ENCODE results near the gene RASSF8.
"Not testable (repeated sequence)": the region's sequence is repeated elsewhere in the genome, so short reads cannot be mapped to it uniquely, and the experiment has no call there.

The RASSF8 gene

DNA sequence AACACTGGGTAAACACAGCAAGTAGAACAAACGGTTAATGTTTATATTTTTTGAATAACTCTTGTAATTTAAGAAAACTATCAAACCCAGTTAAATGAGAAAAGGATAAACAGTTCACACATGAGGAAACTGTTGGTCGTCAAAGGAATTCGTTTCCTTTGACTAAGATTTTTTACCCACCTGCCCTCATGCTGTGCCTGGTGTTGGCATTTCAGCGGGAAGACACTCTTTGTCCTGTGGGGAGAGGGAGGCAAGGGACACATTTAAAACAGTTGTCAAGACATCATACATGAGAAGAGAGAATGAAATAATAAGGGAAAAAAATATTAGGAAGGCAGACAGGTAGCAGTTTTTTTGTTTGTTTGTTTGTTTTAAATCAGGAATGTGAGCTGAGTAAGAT, 95.9 kb downstream of the RASSF8 start:
- H3K9me3 ChIP-seq (ENCODE audit: insufficient read depth, low read depth, low read length): no peaks in the 10 kb centered on the region
- no peaks in the 10 kb centered on the region for H4K20me1 ChIP-seq (ENCODE audit: insufficient read depth, low read length, poor library complexity, severe bottlenecking)
- no peak overlapping the region for H3K4me2 ChIP-seq (ENCODE audit: low read depth, low read length, poor library complexity, severe bottlenecking)
- no peak overlapping the region for H3K4me3 ChIP-seq (ENCODE audit: low read length, poor library complexity, severe bottlenecking)
- H3K27me3 ChIP-seq (ENCODE audit: insufficient read depth, low read length, poor library complexity, severe bottlenecking): no peaks in the 10 kb centered on the region
- H2AFZ ChIP-seq (ENCODE audit: low read length): no peak overlapping the region
- H3K9me2 ChIP-seq (replicated peaks; ENCODE audit: low read depth, low read length): no peaks in the 10 kb centered on the region
- TF ChIP-seq EZH2phosphoT487 (IDR thresholded peaks at IDR 0.05; ENCODE audit: borderline replicate concordance): no peak
- TF ChIP-seq, protein P1, sequence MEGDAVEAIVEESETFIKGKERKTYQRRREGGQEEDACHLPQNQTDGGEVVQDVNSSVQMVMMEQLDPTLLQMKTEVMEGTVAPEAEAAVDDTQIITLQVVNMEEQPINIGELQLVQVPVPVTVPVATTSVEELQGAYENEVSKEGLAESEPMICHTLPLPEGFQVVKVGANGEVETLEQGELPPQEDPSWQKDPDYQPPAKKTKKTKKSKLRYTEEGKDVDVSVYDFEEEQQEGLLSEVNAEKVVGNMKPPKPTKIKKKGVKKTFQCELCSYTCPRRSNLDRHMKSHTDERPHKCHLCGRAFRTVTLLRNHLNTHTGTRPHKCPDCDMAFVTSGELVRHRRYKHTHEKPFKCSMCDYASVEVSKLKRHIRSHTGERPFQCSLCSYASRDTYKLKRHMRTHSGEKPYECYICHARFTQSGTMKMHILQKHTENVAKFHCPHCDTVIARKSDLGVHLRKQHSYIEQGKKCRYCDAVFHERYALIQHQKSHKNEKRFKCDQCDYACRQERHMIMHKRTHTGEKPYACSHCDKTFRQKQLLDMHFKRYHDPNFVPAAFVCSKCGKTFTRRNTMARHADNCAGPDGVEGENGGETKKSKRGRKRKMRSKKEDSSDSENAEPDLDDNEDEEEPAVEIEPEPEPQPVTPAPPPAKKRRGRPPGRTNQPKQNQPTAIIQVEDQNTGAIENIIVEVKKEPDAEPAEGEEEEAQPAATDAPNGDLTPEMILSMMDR (conservative IDR thresholded peaks at IDR 0.05; ENCODE audit: low read length): no peak
- H3K36me3 ChIP-seq (ENCODE audit: insufficient read depth, low read length): 0 out of 2 replicates have a peak, but pooled peaks cover 3% of the 10 kb centered on the region
- no peaks in the 10 kb centered on the region for H3K79me2 ChIP-seq (ENCODE audit: insufficient read depth, low read length)
- no peaks in the 10 kb centered on the region for H3F3A ChIP-seq (ENCODE audit: low read depth)
- no peak overlapping the region for H3K9ac ChIP-seq (ENCODE audit: low read depth, low read length, poor library complexity, severe bottlenecking)
- peaks cover 11% of the 10 kb centered on the region for H3K4me1 ChIP-seq (ENCODE audit: insufficient read depth, low read length, poor library complexity, severe bottlenecking)

DNA sequence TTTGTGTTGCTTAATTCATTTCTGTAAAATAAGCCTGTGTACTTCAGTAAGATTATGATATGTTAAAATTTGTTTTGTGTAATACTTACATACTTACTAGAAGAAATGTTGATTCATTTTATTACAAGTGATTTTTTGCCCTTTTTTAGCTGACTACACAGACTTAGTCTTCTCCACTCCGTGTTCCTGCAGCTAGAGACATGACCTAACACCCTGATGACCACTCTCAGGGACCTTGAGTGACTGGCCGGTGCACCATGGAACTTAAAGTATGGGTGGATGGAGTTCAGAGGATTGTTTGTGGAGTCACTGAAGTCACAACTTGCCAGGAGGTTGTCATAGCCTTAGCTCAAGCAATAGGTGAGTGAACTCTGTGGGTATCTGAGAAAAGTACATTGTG, 96.6 kb downstream of the RASSF8 start:
- Histone ChIP-seq H3K4me2 (ENCODE audit: low read depth, low read length, poor library complexity, severe bottlenecking) (no peak overlapping the region), H3K9ac (ENCODE audit: low read depth, low read length, poor library complexity, severe bottlenecking) (no peak overlapping the region), H3K79me2 (ENCODE audit: insufficient read depth, low read length) (no peaks in the 10 kb centered on the region), H3K27me3 (ENCODE audit: insufficient read depth, low read length, poor library complexity, severe bottlenecking) (no peaks in the 10 kb centered on the region), H3K4me1 (ENCODE audit: insufficient read depth, low read length, poor library complexity, severe bottlenecking) (peaks cover 11% of the 10 kb centered on the region), H3F3A (ENCODE audit: low read depth) (no peaks in the 10 kb centered on the region), H3K36me3 (ENCODE audit: insufficient read depth, low read length) (0 out of 2 replicates have a peak, but pooled peaks cover 3% of the 10 kb centered on the region), H4K20me1 (ENCODE audit: insufficient read depth, low read length, poor library complexity, severe bottlenecking) (no peaks in the 10 kb centered on the region), H3K9me2 (replicated peaks; ENCODE audit: low read depth, low read length) (no peaks in the 10 kb centered on the region), H2AFZ (ENCODE audit: low read length) (no peak overlapping the region), H3K4me3 (ENCODE audit: low read length, poor library complexity, severe bottlenecking) (no peak overlapping the region), H3K9me3 (ENCODE audit: insufficient read depth, low read depth, low read length) (no peaks in the 10 kb centered on the region)
- TF ChIP-seq, protein P1 (conservative IDR thresholded peaks at IDR 0.05; ENCODE audit: low read length): no peak
- TF ChIP-seq EZH2phosphoT487 (IDR thresholded peaks at IDR 0.05; ENCODE audit: borderline replicate concordance): no peak

DNA sequence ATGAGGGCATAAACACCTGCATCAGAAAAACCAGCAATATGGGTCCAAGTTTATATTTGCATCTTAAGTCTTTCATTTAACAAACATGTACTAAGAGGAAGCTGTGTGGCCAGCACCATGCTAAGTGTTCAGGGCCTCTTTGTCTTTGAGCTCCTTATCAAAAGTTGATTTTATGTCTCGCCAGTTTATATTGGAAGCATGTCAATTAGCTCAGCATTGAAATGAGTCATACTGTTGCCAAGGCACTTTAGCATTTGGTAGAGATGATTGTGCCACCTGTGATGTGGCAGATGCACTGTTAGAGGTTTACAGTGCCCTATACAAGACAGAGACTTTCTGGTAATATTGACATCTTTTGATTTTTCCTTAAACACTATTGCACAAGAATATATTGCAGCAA, 97.9 kb downstream of the RASSF8 start:
- no peak overlapping the region for H3K9ac ChIP-seq (ENCODE audit: low read depth, low read length, poor library complexity, severe bottlenecking)
- no peak overlapping the region for H3K4me3 ChIP-seq (ENCODE audit: low read length, poor library complexity, severe bottlenecking)
- TF ChIP-seq, protein P1 (conservative IDR thresholded peaks at IDR 0.05; ENCODE audit: low read length): no peak
- no peak for TF ChIP-seq EZH2phosphoT487 (IDR thresholded peaks at IDR 0.05; ENCODE audit: borderline replicate concordance)
- H3F3A ChIP-seq (ENCODE audit: low read depth): no peaks in the 10 kb centered on the region
- no peaks in the 10 kb centered on the region for H3K9me2 ChIP-seq (replicated peaks; ENCODE audit: low read depth, low read length)
- H3K27me3 ChIP-seq (ENCODE audit: insufficient read depth, low read length, poor library complexity, severe bottlenecking): no peaks in the 10 kb centered on the region
- H4K20me1 ChIP-seq (ENCODE audit: insufficient read depth, low read length, poor library complexity, severe bottlenecking): no peaks in the 10 kb centered on the region
- H3K4me1 ChIP-seq (ENCODE audit: insufficient read depth, low read length, poor library complexity, severe bottlenecking): peaks cover 11% of the 10 kb centered on the region
- H2AFZ ChIP-seq (ENCODE audit: low read length): no peak overlapping the region
- H3K9me3 ChIP-seq (ENCODE audit: insufficient read depth, low read depth, low read length): no peaks in the 10 kb centered on the region
- H3K79me2 ChIP-seq (ENCODE audit: insufficient read depth, low read length): no peaks in the 10 kb centered on the region
- H3K4me2 ChIP-seq (ENCODE audit: low read depth, low read length, poor library complexity, severe bottlenecking): no peak overlapping the region
- H3K36me3 ChIP-seq (ENCODE audit: insufficient read depth, low read length): 0 out of 2 replicates have a peak, but pooled peaks cover 3% of the 10 kb centered on the region

DNA sequence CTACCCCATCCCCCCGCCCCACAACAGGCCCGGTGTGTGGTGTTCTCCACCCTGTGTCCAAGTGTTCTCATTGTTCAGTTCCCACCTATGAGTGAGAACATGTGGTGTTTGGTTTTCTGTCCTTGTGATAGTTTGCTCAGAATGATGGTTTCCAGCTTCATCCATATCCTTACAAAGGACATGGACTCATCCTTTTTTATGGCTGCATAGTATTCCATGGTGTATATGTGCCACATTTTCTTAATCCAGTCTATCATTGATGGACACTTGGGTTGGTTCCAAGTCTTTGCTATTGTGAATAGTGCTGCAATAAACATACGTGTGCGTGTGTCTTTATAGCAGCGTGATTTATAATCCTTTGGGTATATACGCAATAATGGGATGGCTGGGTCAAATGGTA, 98.8 kb downstream of the RASSF8 start:
- not testable (repeated sequence) for H3K27me3 ChIP-seq (ENCODE audit: insufficient read depth, low read length, poor library complexity, severe bottlenecking); H3F3A ChIP-seq (ENCODE audit: low read depth); H3K9me2 ChIP-seq (replicated peaks; ENCODE audit: low read depth, low read length); H3K9ac ChIP-seq (ENCODE audit: low read depth, low read length, poor library complexity, severe bottlenecking); H2AFZ ChIP-seq (ENCODE audit: low read length); H4K20me1 ChIP-seq (ENCODE audit: insufficient read depth, low read length, poor library complexity, severe bottlenecking); H3K4me2 ChIP-seq (ENCODE audit: low read depth, low read length, poor library complexity, severe bottlenecking); H3K4me3 ChIP-seq (ENCODE audit: low read length, poor library complexity, severe bottlenecking); H3K36me3 ChIP-seq (ENCODE audit: insufficient read depth, low read length); H3K79me2 ChIP-seq (ENCODE audit: insufficient read depth, low read length); H3K9me3 ChIP-seq (ENCODE audit: insufficient read depth, low read depth, low read length)
- peaks cover 11% of the 10 kb centered on the region for H3K4me1 ChIP-seq (ENCODE audit: insufficient read depth, low read length, poor library complexity, severe bottlenecking)

Measured in Loucy (cell line).